Limb (tissue), 2 donors: ENCODE results near the gene TBC1D16.
"Not testable (repeated sequence)": the region's sequence is repeated elsewhere in the genome, so short reads cannot be mapped to it uniquely, and the experiment has no call there.

Experiments used
- DNase-seq, 2 donors: peaks; one replicate each; pipeline ENCODE4 v3.0.0-alpha.2; 2016; ENCODE audit errors: extremely low spot score in 2 of 2

Gene TBC1D16

GRCh38 chr17:80005360-80006338 is 30.0 kb downstream of the TBC1D16 start:
- DNase-seq: peak in 1 of 2 donors; percentile 75

GRCh38 chr17:80003969-80004368 is 31.7 kb downstream of the TBC1D16 start:
- no peak for DNase-seq

GRCh38 chr17:80002690-80003490 is 32.8 kb downstream of the TBC1D16 start:
- no peak for DNase-seq

- no peak for DNase-seq
These were observed 33.5 kb downstream of the TBC1D16 start for GRCh38 chr17:80002070-80002641.

GRCh38 chr17:80000981-80001775 is 34.5 kb downstream of the TBC1D16 start:
- no peak for DNase-seq

GRCh38 chr17:80000136-80000535 is 35.5 kb downstream of the TBC1D16 start:
- DNase-seq: no peak

GRCh38 chr17:79997011-79997660 is 38.5 kb downstream of the TBC1D16 start:
- no peak for DNase-seq

GRCh38 chr17:79996291-79996690 is 39.4 kb downstream of the TBC1D16 start:
- DNase-seq: no peak

GRCh38 chr17:79995696-79996095 is 40.0 kb downstream of the TBC1D16 start:
- no peak for DNase-seq

GRCh38 chr17:79994602-79995001 is 41.1 kb downstream of the TBC1D16 start:
- DNase-seq: no peak

GRCh38 chr17:79994228-79994569 is 41.5 kb downstream of the TBC1D16 start:
- not testable (repeated sequence) for DNase-seq

- peak in 1 of 2 donors; percentile 75 for DNase-seq
These were observed 42.1 kb downstream of the TBC1D16 start for GRCh38 chr17:79993390-79994227.

GRCh38 chr17:79992649-79993389 is 42.9 kb downstream of the TBC1D16 start:
- no peak for DNase-seq

GRCh38 chr17:79991924-79992648 is 43.6 kb downstream of the TBC1D16 start:
- peak in 1 of 2 donors; percentile 77 for DNase-seq

GRCh38 chr17:79991140-79991923 is 44.3 kb downstream of the TBC1D16 start:
- peak; percentile 81 to 91 for DNase-seq

GRCh38 chr17:79990704-79991103 is 45.0 kb downstream of the TBC1D16 start:
- no peak for DNase-seq

GRCh38 chr17:79990051-79990592 is 45.5 kb downstream of the TBC1D16 start:
- no peak for DNase-seq
